ENCODE data around the gene DAAM1.

DAAM1 gene

DNA sequence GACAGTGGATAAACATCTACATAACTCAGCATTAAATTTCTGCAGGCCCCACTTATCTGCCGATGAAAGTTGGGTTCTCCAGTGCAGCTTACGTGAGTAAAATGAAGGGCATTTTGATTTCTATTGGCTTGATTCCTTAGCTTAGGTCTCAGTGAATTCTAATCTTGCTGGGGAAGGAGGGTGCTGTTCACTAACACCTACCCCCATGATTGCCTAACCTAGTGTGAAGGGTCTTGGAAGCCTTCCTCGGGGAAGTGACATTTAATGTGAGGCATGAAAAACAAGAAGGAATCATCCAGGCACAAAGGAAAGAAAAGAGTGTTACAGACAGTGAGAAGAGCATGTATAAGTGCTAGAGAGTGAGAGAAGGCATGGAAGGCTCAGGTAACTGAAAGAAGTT is 81.0 kb downstream of the DAAM1 start:
- TF ChIP-seq, protein P1, sequence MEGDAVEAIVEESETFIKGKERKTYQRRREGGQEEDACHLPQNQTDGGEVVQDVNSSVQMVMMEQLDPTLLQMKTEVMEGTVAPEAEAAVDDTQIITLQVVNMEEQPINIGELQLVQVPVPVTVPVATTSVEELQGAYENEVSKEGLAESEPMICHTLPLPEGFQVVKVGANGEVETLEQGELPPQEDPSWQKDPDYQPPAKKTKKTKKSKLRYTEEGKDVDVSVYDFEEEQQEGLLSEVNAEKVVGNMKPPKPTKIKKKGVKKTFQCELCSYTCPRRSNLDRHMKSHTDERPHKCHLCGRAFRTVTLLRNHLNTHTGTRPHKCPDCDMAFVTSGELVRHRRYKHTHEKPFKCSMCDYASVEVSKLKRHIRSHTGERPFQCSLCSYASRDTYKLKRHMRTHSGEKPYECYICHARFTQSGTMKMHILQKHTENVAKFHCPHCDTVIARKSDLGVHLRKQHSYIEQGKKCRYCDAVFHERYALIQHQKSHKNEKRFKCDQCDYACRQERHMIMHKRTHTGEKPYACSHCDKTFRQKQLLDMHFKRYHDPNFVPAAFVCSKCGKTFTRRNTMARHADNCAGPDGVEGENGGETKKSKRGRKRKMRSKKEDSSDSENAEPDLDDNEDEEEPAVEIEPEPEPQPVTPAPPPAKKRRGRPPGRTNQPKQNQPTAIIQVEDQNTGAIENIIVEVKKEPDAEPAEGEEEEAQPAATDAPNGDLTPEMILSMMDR (IDR thresholded peaks at IDR 0.05; ENCODE audit: low read length, missing control alignments), result no peak
- H3K4me3 ChIP-seq (replicated peaks; ENCODE audit: low read depth, low read length), result no peak overlapping the region
- no peak for DNase-seq (ENCODE audit: low read depth)

GRCh38 chr14:59271256-59271655 is 82.8 kb downstream of the DAAM1 start:
- DNase-seq (ENCODE audit: low read depth), result no peak
- TF ChIP-seq, protein P1 (IDR thresholded peaks at IDR 0.05; ENCODE audit: low read length, missing control alignments), result no peak
- no peak overlapping the region for H3K4me3 ChIP-seq (replicated peaks; ENCODE audit: low read depth, low read length)

DNA sequence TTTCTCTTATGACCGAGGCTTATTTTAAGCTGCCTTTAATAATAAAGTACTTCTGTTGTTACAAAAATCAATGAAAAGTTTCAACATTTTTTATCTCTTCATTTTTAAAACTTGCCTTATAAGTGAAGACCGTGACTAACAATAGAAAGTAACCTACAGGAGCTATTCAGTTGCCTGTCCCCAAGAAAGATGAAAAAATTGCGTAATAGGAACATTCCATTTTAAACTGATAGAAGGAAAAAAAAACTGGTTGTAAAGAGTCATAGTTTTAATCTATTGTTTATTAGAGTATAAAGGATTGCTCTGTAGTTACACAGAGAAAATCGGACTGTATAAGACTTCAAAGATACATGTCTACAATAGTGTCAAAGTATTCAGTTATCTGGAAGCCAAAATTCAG is 83.3 kb downstream of the DAAM1 start:
- H3K4me3 ChIP-seq (replicated peaks; ENCODE audit: low read depth, low read length), result no peak overlapping the region
- peak; percentile 81 for DNase-seq (ENCODE audit: low read depth)
- TF ChIP-seq, protein P1 (IDR thresholded peaks at IDR 0.05; ENCODE audit: low read length, missing control alignments), result no peak

DNA sequence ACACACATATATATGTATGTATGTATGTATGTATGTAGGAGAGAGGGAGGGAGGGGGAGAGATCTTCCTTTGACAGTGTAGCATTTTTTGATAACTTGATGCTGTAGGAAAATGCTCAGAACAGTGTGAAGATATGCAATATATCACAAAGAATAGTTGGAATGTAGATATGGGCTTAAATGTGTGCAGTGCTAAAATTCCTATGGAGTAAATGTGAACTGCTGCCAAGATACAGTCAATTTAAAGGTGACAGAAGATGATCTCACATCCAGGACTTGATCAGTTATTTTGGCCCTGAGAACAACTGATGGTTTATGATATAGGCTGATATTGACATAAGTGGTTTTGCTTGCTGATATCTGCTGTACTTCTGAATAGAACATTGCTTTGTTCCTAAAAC is 84.2 kb downstream of the DAAM1 start:
- DNase-seq (ENCODE audit: low read depth), result no peak
- no peak overlapping the region for H3K4me3 ChIP-seq (replicated peaks; ENCODE audit: low read depth, low read length)
- TF ChIP-seq, protein P1 (IDR thresholded peaks at IDR 0.05; ENCODE audit: low read length, missing control alignments), result no peak

DNA sequence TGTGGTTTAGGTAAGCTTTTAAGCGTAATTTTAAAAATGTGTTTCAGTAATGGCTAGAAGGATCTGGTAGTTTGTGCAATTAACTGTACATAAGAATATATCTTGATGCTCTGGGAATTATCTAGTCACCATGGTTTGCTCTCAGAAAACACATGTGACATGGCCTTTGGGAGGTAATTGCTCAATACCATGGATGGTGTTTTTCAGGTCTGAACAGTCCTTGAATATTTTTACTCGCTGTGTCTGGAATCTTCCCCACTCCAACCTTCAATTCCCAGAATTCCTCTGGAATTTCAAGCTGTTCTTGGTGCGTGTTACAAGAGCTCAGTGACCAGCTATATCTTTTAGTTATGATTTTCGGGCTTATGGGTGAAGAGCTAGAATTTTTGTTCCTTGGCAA is 85.3 kb downstream of the DAAM1 start:
- TF ChIP-seq, protein P1 (IDR thresholded peaks at IDR 0.05; ENCODE audit: low read length, missing control alignments), result no peak
- DNase-seq (ENCODE audit: low read depth), result no peak
- no peak overlapping the region for H3K4me3 ChIP-seq (replicated peaks; ENCODE audit: low read depth, low read length)

- TF ChIP-seq, protein P1 (IDR thresholded peaks at IDR 0.05; ENCODE audit: low read length, missing control alignments), result no peak
- DNase-seq (ENCODE audit: low read depth), result no peak
- H3K4me3 ChIP-seq (replicated peaks; ENCODE audit: low read depth, low read length), result no peak overlapping the region
Observed at GRCh38 chr14:59274991-59275391, 86.5 kb downstream of the DAAM1 start.

- TF ChIP-seq, protein P1 (IDR thresholded peaks at IDR 0.05; ENCODE audit: low read length, missing control alignments), result no peak
- DNase-seq (ENCODE audit: low read depth), result peak; percentile 90
- no peak overlapping the region for H3K4me3 ChIP-seq (replicated peaks; ENCODE audit: low read depth, low read length)
Observed at GRCh38 chr14:59275668-59276067, 87.2 kb downstream of the DAAM1 start.

Data from fibroblast of pulmonary artery (primary cell).